Measurements from ENCODE around the gene PURA. TPM values are rescaled to one million over a fixed set of nuclear protein-coding genes. Genes with fewer than 3 reads are reported as not detected.

The PURA gene
- polyA plus RNA-seq, 2 of the 4 experiments (the other 2 are of a cell fraction) = 4.5 to 12.7 TPM

DNA sequence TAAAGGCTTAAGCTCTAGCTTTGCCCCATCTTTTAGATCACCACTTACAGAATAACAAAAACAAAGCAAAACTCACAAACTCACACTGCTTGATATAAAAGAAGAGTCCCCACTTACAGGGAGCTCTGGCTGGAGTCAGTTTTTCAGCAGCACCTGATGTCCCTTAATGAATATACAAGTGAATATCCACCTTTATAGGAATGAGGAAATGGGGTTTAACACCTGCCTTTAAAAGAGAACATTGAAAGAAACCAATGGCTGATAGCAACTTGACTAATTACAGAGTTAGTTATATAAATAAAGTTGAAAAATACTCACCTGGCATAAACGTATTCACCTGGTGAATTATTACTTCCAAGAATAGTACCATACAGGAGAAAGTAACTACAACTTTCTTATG lies 20.7 kb upstream of the PURA start:
- FAIRE-seq (no peak), ATAC-seq (no peak), DNase-seq (ENCODE audit: low read depth in 1 of 2, low spot score in 1 of 2) (no peak)
- Histone ChIP-seq H3K4me2 (no peak overlapping the region), H3K27ac (no peak overlapping the region), H3K4me1 (no peaks in the 10 kb centered on the region), H3K4me3 (no peak overlapping the region), H3K9me3 (peaks cover 27% of the 10 kb centered on the region)
- 2% methylated on average over 1 of the region's 1 CpG for WGBS (ENCODE audit: missing lambda C conversion rate)
- ChIA-PET POLR2A (no interaction called here), CTCF (interaction anchor here (1.3 to 1.5 kb wide), 2 partner anchors 11 to 19 kb away, joined by 3 to 4 read pairs; no protein-coding TSS in a partner anchor)
- TF ChIP-seq RFX5 (IDR thresholded peaks at IDR 0.05) (no peak), HOXB13 (CRISPR knock-in tag; IDR thresholded peaks at IDR 0.05; ENCODE audit: low read depth) (no peak), POLR2A (IDR thresholded peaks at IDR 0.05; ENCODE audit: low read length) (no peak), HES2 (IDR thresholded peaks at IDR 0.05) (no peak), FOXS1 (CRISPR knock-in tag; IDR thresholded peaks at IDR 0.05) (no peak), KDM1A (IDR thresholded peaks at IDR 0.05; ENCODE audit: low read depth) (no peak), KDM5A (IDR thresholded peaks at IDR 0.05) (no peak), TP53 (CRISPR knock-in tag; IDR thresholded peaks at IDR 0.05) (no peak), FOSL2 (IDR thresholded peaks at IDR 0.05) (no peak), FOSL2 (CRISPR knock-in tag; IDR thresholded peaks at IDR 0.05) (no peak), MAZ (IDR thresholded peaks at IDR 0.05; ENCODE audit: borderline replicate concordance, low read depth, low read length) (no peak), ATOH8 (CRISPR knock-in tag; IDR thresholded peaks at IDR 0.05; ENCODE audit: low read depth) (no peak), RAD21 (conservative IDR thresholded peaks at IDR 0.05 in 1 of 2, IDR thresholded peaks at IDR 0.05 in 1 of 2) (no peak), E2F6 (IDR thresholded peaks at IDR 0.05; ENCODE audit: borderline replicate concordance, low read depth) (no peak), SREBF2 (IDR thresholded peaks at IDR 0.05) (no peak), HDAC2 (IDR thresholded peaks at IDR 0.05) (no peak), CHD2 (IDR thresholded peaks at IDR 0.05; ENCODE audit: low read length, partially characterized antibody) (no peak), CBX2 (IDR thresholded peaks at IDR 0.05; ENCODE audit: borderline replicate concordance, low read depth) (no peak), HEYL (CRISPR knock-in tag; IDR thresholded peaks at IDR 0.05) (no peak), EHF (CRISPR knock-in tag; IDR thresholded peaks at IDR 0.05) (no peak)

- no peak for FAIRE-seq
- H3K27ac ChIP-seq = no peak overlapping the region
- POLR2A ChIA-PET = interaction anchor here (1.3 kb wide), 1 partner anchor 14 kb away, joined by 3 read pairs; no protein-coding TSS in a partner anchor
- no peak overlapping the region for H3K4me3 ChIP-seq
- CTCF ChIA-PET = interaction anchor here (1.5 kb wide), 1 partner anchor 51 kb away, joined by 4 read pairs; no protein-coding TSS in a partner anchor
- 4% methylated on average over 1 of the region's 1 CpG for WGBS (ENCODE audit: missing lambda C conversion rate)
- no peak for ATAC-seq
- H3K4me2 ChIP-seq = no peak overlapping the region
- TF ChIP-seq HES2 (IDR thresholded peaks at IDR 0.05) = no peak
- no peak for TF ChIP-seq NPAS2 (CRISPR knock-in tag; IDR thresholded peaks at IDR 0.05; ENCODE audit: borderline replicate concordance)
- no peak for TF ChIP-seq CHD2 (IDR thresholded peaks at IDR 0.05; ENCODE audit: low read length, partially characterized antibody)
- no peak for TF ChIP-seq ZC3H11A (IDR thresholded peaks at IDR 0.05)
- no peak for TF ChIP-seq POLR2A (IDR thresholded peaks at IDR 0.05; ENCODE audit: low read length)
- no peak for TF ChIP-seq HOXB13 (CRISPR knock-in tag; IDR thresholded peaks at IDR 0.05; ENCODE audit: low read depth)
- no peak for TF ChIP-seq ELK1 (IDR thresholded peaks at IDR 0.05; ENCODE audit: low read depth, low read length)
- TF ChIP-seq MAFK (IDR thresholded peaks at IDR 0.05; ENCODE audit: partially characterized antibody) = no peak
- TF ChIP-seq CBX8 (IDR thresholded peaks at IDR 0.05) = no peak
- TF ChIP-seq PHF8 (IDR thresholded peaks at IDR 0.05; ENCODE audit: borderline replicate concordance, low read depth) = no peak
- TF ChIP-seq ZFP36 (IDR thresholded peaks at IDR 0.05; ENCODE audit: borderline replicate concordance, partially characterized antibody) = no peak
- no peak for TF ChIP-seq CTCF (IDR thresholded peaks at IDR 0.05)
- TF ChIP-seq RFX5 (IDR thresholded peaks at IDR 0.05) = no peak
- no peak for TF ChIP-seq MYC (IDR thresholded peaks at IDR 0.05; ENCODE audit: borderline replicate concordance, low read length)
- no peak for TF ChIP-seq EHF (CRISPR knock-in tag; IDR thresholded peaks at IDR 0.05)
- TF ChIP-seq FOXS1 (CRISPR knock-in tag; IDR thresholded peaks at IDR 0.05) = no peak
- TF ChIP-seq NR3C1 (IDR thresholded peaks at IDR 0.05) = no peak
- TF ChIP-seq, protein P1, sequence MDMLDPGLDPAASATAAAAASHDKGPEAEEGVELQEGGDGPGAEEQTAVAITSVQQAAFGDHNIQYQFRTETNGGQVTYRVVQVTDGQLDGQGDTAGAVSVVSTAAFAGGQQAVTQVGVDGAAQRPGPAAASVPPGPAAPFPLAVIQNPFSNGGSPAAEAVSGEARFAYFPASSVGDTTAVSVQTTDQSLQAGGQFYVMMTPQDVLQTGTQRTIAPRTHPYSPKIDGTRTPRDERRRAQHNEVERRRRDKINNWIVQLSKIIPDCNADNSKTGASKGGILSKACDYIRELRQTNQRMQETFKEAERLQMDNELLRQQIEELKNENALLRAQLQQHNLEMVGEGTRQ (IDR thresholded peaks at IDR 0.05) = no peak
- DNase-seq (ENCODE audit: low read depth in 1 of 2, low spot score in 1 of 2) = no peak
- peaks cover 27% of the 10 kb centered on the region for H3K9me3 ChIP-seq
- H3K4me1 ChIP-seq = no peaks in the 10 kb centered on the region
Measured at GRCh38 chr5:140093866-140094265, 20.0 kb upstream of the PURA start.
